ENCODE results near the gene STIM1.

The STIM1 gene

GRCh38 chr11:3952715-3953114 is 97.3 kb downstream of the STIM1 start:
- DNase-seq, result no peak

GRCh38 chr11:3953327-3953726 is 97.9 kb downstream of the STIM1 start:
- no peak for DNase-seq

- DNase-seq, result no peak
Measured at GRCh38 chr11:3954448-3955298, 99.2 kb downstream of the STIM1 start.

GRCh38 chr11:3955299-3955665 is 99.8 kb downstream of the STIM1 start:
- DNase-seq, result peak in 1 of 5 donors; percentile 70

GRCh38 chr11:3956038-3956437 is 100.6 kb downstream of the STIM1 start:
- DNase-seq, result no peak

GRCh38 chr11:3956748-3957147 is 101.3 kb downstream of the STIM1 start:
- DNase-seq, result no peak

GRCh38 chr11:3957437-3957836 is 102.0 kb downstream of the STIM1 start:
- no peak for DNase-seq

GRCh38 chr11:3958281-3958680 is 102.8 kb downstream of the STIM1 start:
- no peak for DNase-seq

GRCh38 chr11:3959015-3959902 is 103.8 kb downstream of the STIM1 start:
- no peak for DNase-seq

- DNase-seq, result no peak
Measured at GRCh38 chr11:3959903-3960265, 104.4 kb downstream of the STIM1 start.

GRCh38 chr11:3962406-3962840 is 107.0 kb downstream of the STIM1 start:
- DNase-seq, result no peak

GRCh38 chr11:3964056-3964455 is 108.6 kb downstream of the STIM1 start:
- DNase-seq, result no peak

- DNase-seq, result no peak
Measured at GRCh38 chr11:3964935-3965604, 109.6 kb downstream of the STIM1 start.

GRCh38 chr11:3967695-3968094 is 112.2 kb downstream of the STIM1 start:
- no peak for DNase-seq

GRCh38 chr11:3969200-3969599 is 113.7 kb downstream of the STIM1 start:
- DNase-seq, result no peak

GRCh38 chr11:3969613-3970012 is 114.1 kb downstream of the STIM1 start:
- DNase-seq, result peak in 1 of 5 donors; percentile 78

GRCh38 chr11:3970108-3970507 is 114.6 kb downstream of the STIM1 start:
- DNase-seq, result peak in 1 of 5 donors; percentile 32

GRCh38 chr11:3971756-3972404 is 116.4 kb downstream of the STIM1 start:
- DNase-seq, result no peak

- no peak for DNase-seq
Measured at GRCh38 chr11:3972431-3972830, 117.0 kb downstream of the STIM1 start.

- DNase-seq, result no peak
Measured at GRCh38 chr11:3977078-3977477, 121.6 kb downstream of the STIM1 start.

- no peak for DNase-seq
Measured at GRCh38 chr11:3981084-3981633, 125.7 kb downstream of the STIM1 start.

GRCh38 chr11:3982431-3982830 is 127.0 kb downstream of the STIM1 start:
- DNase-seq, result no peak

Data from T-helper 1 cell (primary cell).